Measurements from ENCODE around the gene LYPLA2. TPM values are rescaled to one million over a fixed set of nuclear protein-coding genes. Genes with fewer than 3 reads are reported as not detected.

The LYPLA2 gene
- total RNA-seq, 3 donors from 2014 or later (not counting 1 experiment from before 2014, with no cell fraction given) = 70.6 to 84.5 (median 73.3) TPM

DNA sequence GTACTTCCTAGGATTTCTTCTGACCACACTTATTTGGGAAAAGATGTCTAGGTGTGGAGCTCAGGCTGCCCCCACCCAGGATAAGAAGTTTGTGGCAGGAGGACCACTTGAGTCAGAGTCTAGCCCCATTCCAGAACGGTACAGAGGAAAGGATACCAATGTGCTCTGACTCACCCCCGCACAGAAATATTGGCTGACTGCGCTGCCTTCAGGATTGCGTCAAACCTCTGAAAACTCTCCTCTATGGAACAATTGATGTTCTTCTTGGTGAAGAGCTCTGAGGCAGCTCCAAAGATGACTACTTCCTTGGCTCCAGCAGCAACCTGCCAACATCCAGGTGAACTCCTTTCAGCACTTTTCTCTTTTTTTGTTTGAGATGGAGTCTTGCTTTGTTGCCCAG is 23.1 kb downstream of the LYPLA2 start:
- DNase-seq (no peak), ATAC-seq (no peak)

DNA sequence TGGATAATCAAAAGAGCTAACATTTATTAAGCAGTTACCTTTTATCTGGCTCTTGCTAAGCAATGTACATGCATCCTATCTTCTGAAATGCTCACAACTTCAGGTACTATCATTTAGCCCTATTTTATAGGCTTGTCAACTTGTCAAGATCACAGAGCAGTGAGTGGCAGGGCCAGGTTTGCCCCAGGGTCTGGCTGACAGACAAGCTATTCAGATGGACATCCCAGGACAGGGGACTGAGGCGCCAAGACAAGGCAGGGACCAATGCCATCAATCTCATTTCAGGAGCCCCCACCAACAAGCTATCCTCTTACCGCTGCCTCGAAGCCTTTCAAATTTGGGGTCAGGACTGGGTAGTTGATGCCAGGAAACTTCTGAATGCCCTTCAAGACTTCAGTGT is 25.4 kb downstream of the LYPLA2 start:
- DNase-seq = no peak

More for the DNA sequence above, 23.1 kb downstream of the LYPLA2 start:
- Mint-ChIP-seq H3K27ac (no peak overlapping the region), H3K4me3 (no peak overlapping the region), H3K27me3 (ENCODE audit: low read depth in 2 of 2) (no peaks in the 10 kb centered on the region), H3K9me3 (no peaks in the 10 kb centered on the region), H3K36me3 (peaks cover 12% of the 10 kb centered on the region), H3K4me1 (peaks cover 0 to 18% of the 10 kb centered on the region in 2 donors)
- intact Hi-C loops (cut with micrococcal nuclease) = no loop called here
- 95% methylated on average over 4 of the region's 4 CpGs for WGBS (ENCODE audit: insufficient coverage)
- no peaks in the 10 kb centered on the region for H3K9me3 ChIP-seq (ENCODE audit: control insufficient read depth, insufficient read depth, low read length)
- peaks cover 41% of the 10 kb centered on the region for H3K36me3 ChIP-seq (ENCODE audit: control insufficient read depth, insufficient read depth, low read length)
- H3K4me3 ChIP-seq (ENCODE audit: low read length) = no peak overlapping the region
- H3K27ac ChIP-seq (ENCODE audit: low read length) = no peak overlapping the region
- peaks cover 16% of the 10 kb centered on the region for H3K4me1 ChIP-seq (ENCODE audit: control insufficient read depth, insufficient read depth, low read length)
- TF ChIP-seq, protein P1, sequence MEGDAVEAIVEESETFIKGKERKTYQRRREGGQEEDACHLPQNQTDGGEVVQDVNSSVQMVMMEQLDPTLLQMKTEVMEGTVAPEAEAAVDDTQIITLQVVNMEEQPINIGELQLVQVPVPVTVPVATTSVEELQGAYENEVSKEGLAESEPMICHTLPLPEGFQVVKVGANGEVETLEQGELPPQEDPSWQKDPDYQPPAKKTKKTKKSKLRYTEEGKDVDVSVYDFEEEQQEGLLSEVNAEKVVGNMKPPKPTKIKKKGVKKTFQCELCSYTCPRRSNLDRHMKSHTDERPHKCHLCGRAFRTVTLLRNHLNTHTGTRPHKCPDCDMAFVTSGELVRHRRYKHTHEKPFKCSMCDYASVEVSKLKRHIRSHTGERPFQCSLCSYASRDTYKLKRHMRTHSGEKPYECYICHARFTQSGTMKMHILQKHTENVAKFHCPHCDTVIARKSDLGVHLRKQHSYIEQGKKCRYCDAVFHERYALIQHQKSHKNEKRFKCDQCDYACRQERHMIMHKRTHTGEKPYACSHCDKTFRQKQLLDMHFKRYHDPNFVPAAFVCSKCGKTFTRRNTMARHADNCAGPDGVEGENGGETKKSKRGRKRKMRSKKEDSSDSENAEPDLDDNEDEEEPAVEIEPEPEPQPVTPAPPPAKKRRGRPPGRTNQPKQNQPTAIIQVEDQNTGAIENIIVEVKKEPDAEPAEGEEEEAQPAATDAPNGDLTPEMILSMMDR (IDR thresholded peaks at IDR 0.05) = no peak
- H3K27me3 ChIP-seq (ENCODE audit: control insufficient read depth, insufficient read depth, low read length) = no peaks in the 10 kb centered on the region

DNA sequence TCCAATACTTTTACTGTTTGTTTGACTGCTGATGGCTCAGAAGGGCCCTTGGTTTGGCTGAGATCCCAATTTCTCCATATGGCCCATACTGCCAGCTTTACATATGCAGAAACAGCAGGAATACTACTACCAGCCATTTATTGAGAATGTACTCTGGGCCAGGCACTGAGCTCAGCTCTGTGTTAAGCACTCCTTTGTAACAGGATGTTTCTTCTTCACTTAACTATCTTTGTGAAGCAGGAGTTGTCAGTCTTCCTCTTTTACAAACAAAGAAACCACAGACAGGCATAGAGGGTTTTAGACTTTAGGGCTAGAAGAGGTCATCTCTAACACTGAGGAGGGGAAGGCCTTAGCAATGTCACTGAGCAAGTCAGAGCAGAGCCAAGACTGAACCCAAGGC is 26.0 kb downstream of the LYPLA2 start:
- Mint-ChIP-seq H3K9me3 (no peaks in the 10 kb centered on the region), H3K27ac (no peak overlapping the region), H3K27me3 (ENCODE audit: low read depth in 2 of 2) (no peaks in the 10 kb centered on the region), H3K36me3 (peaks cover 12% of the 10 kb centered on the region), H3K4me1 (peaks cover 0 to 6% of the 10 kb centered on the region in 2 donors), H3K4me3 (no peak overlapping the region)
- DNase-seq (no peak), ATAC-seq (no peak)
- Histone ChIP-seq H3K4me1 (ENCODE audit: control insufficient read depth, insufficient read depth, low read length) (no peaks in the 10 kb centered on the region), H3K9me3 (ENCODE audit: control insufficient read depth, insufficient read depth, low read length) (no peaks in the 10 kb centered on the region), H3K36me3 (ENCODE audit: control insufficient read depth, insufficient read depth, low read length) (peaks cover 43% of the 10 kb centered on the region), H3K4me3 (ENCODE audit: low read length) (no peak overlapping the region), H3K27me3 (ENCODE audit: control insufficient read depth, insufficient read depth, low read length) (no peaks in the 10 kb centered on the region), H3K27ac (ENCODE audit: low read length) (no peak overlapping the region)
- TF ChIP-seq, protein P1 (IDR thresholded peaks at IDR 0.05) = no peak
- intact Hi-C loops (cut with micrococcal nuclease) = no loop called here

More for the DNA sequence above, 25.4 kb downstream of the LYPLA2 start:
- Mint-ChIP-seq H3K36me3 (peaks cover 12% of the 10 kb centered on the region), H3K27me3 (ENCODE audit: low read depth in 2 of 2) (no peaks in the 10 kb centered on the region), H3K4me3 (no peak overlapping the region), H3K9me3 (no peaks in the 10 kb centered on the region), H3K27ac (no peak overlapping the region), H3K4me1 (peaks cover 0 to 6% of the 10 kb centered on the region in 2 donors)
- TF ChIP-seq, protein P1 (IDR thresholded peaks at IDR 0.05) = no peak
- ATAC-seq = no peak
- Histone ChIP-seq H3K9me3 (ENCODE audit: control insufficient read depth, insufficient read depth, low read length) (no peaks in the 10 kb centered on the region), H3K27ac (ENCODE audit: low read length) (no peak overlapping the region), H3K4me1 (ENCODE audit: control insufficient read depth, insufficient read depth, low read length) (no peaks in the 10 kb centered on the region), H3K4me3 (ENCODE audit: low read length) (no peak overlapping the region), H3K36me3 (ENCODE audit: control insufficient read depth, insufficient read depth, low read length) (peaks cover 43% of the 10 kb centered on the region), H3K27me3 (ENCODE audit: control insufficient read depth, insufficient read depth, low read length) (no peaks in the 10 kb centered on the region)
- intact Hi-C loops (cut with micrococcal nuclease) = no loop called here
- WGBS (ENCODE audit: insufficient coverage) = 90% methylated on average over 3 of the region's 3 CpGs

DNA sequence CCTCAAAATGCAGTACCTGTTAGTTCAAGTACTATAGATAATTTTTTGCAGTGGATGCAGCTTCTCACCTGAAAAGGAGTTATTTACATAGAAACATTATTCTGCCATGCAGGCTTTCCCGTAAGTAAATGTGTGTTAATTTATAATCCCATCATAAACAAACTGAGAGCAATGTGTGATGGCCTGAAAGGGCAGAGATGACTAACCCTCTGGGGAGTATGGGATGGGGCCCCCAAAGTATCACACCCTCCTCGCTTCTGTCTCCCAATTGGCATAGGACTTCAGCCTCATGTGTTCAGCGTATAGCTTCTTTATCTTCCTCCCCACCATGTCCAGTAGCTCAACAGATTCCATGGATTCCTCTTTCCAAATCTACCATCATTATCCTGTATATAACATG is 26.7 kb downstream of the LYPLA2 start:
- Histone ChIP-seq H3K4me1 (ENCODE audit: control insufficient read depth, insufficient read depth, low read length) (no peaks in the 10 kb centered on the region), H3K9me3 (ENCODE audit: control insufficient read depth, insufficient read depth, low read length) (no peaks in the 10 kb centered on the region), H3K36me3 (ENCODE audit: control insufficient read depth, insufficient read depth, low read length) (peaks cover 40% of the 10 kb centered on the region), H3K27ac (ENCODE audit: low read length) (no peak overlapping the region), H3K27me3 (ENCODE audit: control insufficient read depth, insufficient read depth, low read length) (no peaks in the 10 kb centered on the region), H3K4me3 (ENCODE audit: low read length) (no peak overlapping the region)
- Mint-ChIP-seq H3K27me3 (ENCODE audit: low read depth in 2 of 2) (no peaks in the 10 kb centered on the region), H3K4me1 (peaks cover 0 to 6% of the 10 kb centered on the region in 2 donors), H3K36me3 (peaks cover 12% of the 10 kb centered on the region), H3K9me3 (no peaks in the 10 kb centered on the region), H3K27ac (no peak overlapping the region), H3K4me3 (no peak overlapping the region)
- DNase-seq (no peak), ATAC-seq (no peak)
- intact Hi-C loops (cut with micrococcal nuclease) = no loop called here
- TF ChIP-seq, protein P1 (IDR thresholded peaks at IDR 0.05) = no peak
- WGBS (ENCODE audit: insufficient coverage) = 84% methylated on average over 2 of the region's 3 CpGs
